OCI-LY3 (cell line): ENCODE measurements around the gene DELE1.

Experiments
- CTCF ChIP-seq: fragments of 200-600, 300-600 bp; sonication (generic); IDR thresholded peaks from 2 replicates; pipeline ENCODE4 v1.5.1; 2014; ENCODE audit warnings: antibody characterized with exemption, low read length, low read depth
- EZH2phosphoT487 ChIP-seq: fragments of 200-600 bp; shearing (Covaris generic); IDR thresholded peaks from 2 replicates; pipeline ENCODE4 v1.6.1; 2018; ENCODE audit warnings: antibody characterized with exemption, mixed run types, low read depth

- TF ChIP-seq CTCF (no peak), EZH2phosphoT487 (no peak)
Measured at GRCh38 chr5:141909212-141909611, 14.5 kb upstream of the DELE1 start.
